SU-DHL-6 (cell line): ENCODE results near the gene SLC35B3.
"Not testable (repeated sequence)": the region's sequence is repeated elsewhere in the genome, so short reads cannot be mapped to it uniquely, and the experiment has no call there.

Source experiments
- H2AFZ ChIP-seq: fragments of 200-600 bp; sonication (generic); 2 replicates; pipeline ENCODE4 v1.6.1; 2014; ENCODE audit warnings: low read depth, mild to moderate bottlenecking, moderate library complexity, mixed read lengths, antibody characterized with exemption, low read length; ENCODE audit not compliant: severe bottlenecking
- H3F3A ChIP-seq: fragments of 200-600 bp; shearing (Covaris generic); 2 replicates; pipeline ENCODE4 v1.6.0; 2016; ENCODE audit warnings: antibody characterized with exemption, mild to moderate bottlenecking; ENCODE audit not compliant: insufficient read depth
- H3K27ac ChIP-seq: fragments of 200-600 bp; sonication (generic); 2 replicates; pipeline ENCODE4 v1.5.1; 2016; ENCODE audit warnings: low read depth, mild to moderate bottlenecking, low read length, moderate library complexity, mixed read lengths
- H3K27me3 ChIP-seq: fragments of 200-600 bp; sonication (generic), shearing (Covaris generic); 2 replicates; pipeline ENCODE4 v1.6.0; 2014; ENCODE audit warnings: mild to moderate bottlenecking, low read length
- H3K36me3 ChIP-seq: fragments of 200-600 bp; sonication (generic); 2 replicates; pipeline ENCODE4 v1.6.1; 2014; ENCODE audit warnings: mild to moderate bottlenecking, low read length, mixed read lengths
- H3K4me2 ChIP-seq: fragments of 300-600, 200-600 bp; shearing (Covaris generic), sonication (generic); 2 replicates; pipeline ENCODE4 v1.6.0; 2014; ENCODE audit warnings: low read length, low read depth, mild to moderate bottlenecking; ENCODE audit not compliant: poor library complexity, severe bottlenecking
- H3K4me3 ChIP-seq: fragments of 200-600 bp; sonication (generic); 2 replicates; pipeline ENCODE4 v1.5.1; 2014; ENCODE audit warnings: antibody characterized with exemption, low read length, mild to moderate bottlenecking, mixed read lengths; ENCODE audit not compliant: insufficient read depth, poor library complexity, severe bottlenecking
- H3K79me2 ChIP-seq: fragments of 200-600 bp; sonication (generic); 2 replicates; pipeline ENCODE4 v1.6.1; 2014; ENCODE audit warnings: mild to moderate bottlenecking, low read length, moderate library complexity; ENCODE audit not compliant: insufficient read depth
- H3K9ac ChIP-seq: fragments of 200-600 bp; sonication (generic); 2 replicates; pipeline ENCODE4 v1.7.0; 2014; ENCODE audit warnings: mild to moderate bottlenecking, low read length
- H3K9me2 ChIP-seq: fragments of 200-600 bp; sonication (generic); replicated peaks from 2 replicates; pipeline ENCODE4 v1.6.1; 2014; ENCODE audit warnings: low read length; ENCODE audit not compliant: insufficient read depth
- H3K9me3 ChIP-seq: fragments of 200-600 bp; sonication (generic); 2 replicates; pipeline ENCODE4 v1.6.1; 2014; ENCODE audit warnings: low read length, mixed read lengths; ENCODE audit not compliant: insufficient read depth
- H4K20me1 ChIP-seq: fragments of 200-600 bp; sonication (generic); 2 replicates; pipeline ENCODE4 v1.6.1; 2014; ENCODE audit warnings: low read depth, mild to moderate bottlenecking, antibody characterized with exemption, low read length, moderate library complexity, mixed read lengths
- CTCF ChIP-seq: fragments of 200-600 bp; sonication (generic); IDR thresholded peaks from one replicate; pipeline ENCODE4 v1.5.1; 2017; ENCODE audit warnings: antibody characterized with exemption, mild to moderate bottlenecking, low read length, moderate library complexity; ENCODE audit not compliant: insufficient read depth, poor library complexity, severe bottlenecking
- EZH2phosphoT487 ChIP-seq: fragments of 200-600 bp; sonication (generic), shearing (Covaris generic); conservative IDR thresholded peaks from 2 replicates; pipeline ENCODE4 v1.6.1; 2018; ENCODE audit warnings: mild to moderate bottlenecking, antibody characterized with exemption, low read length, moderate library complexity, mixed read lengths

Gene SLC35B3

GRCh38 chr6:8415913-8416312 lies 19.4 kb downstream of the SLC35B3 start:
- Histone ChIP-seq H3K9me3 (no peaks in the 10 kb centered on the region), H3F3A (no peaks in the 10 kb centered on the region), H3K36me3 (peaks cover 92% of the 10 kb centered on the region), H2AFZ (no peak overlapping the region), H3K4me3 (no peak overlapping the region), H3K79me2 (no peaks in the 10 kb centered on the region), H4K20me1 (no peaks in the 10 kb centered on the region), H3K9me2 (no peaks in the 10 kb centered on the region), H3K9ac (no peak overlapping the region), H3K27ac (no peak overlapping the region), H3K4me2 (no peak overlapping the region), H3K27me3 (no peaks in the 10 kb centered on the region)
- TF ChIP-seq EZH2phosphoT487: no peak
- no peak for TF ChIP-seq CTCF

GRCh38 chr6:8415280-8415679 lies 20.1 kb downstream of the SLC35B3 start:
- Histone ChIP-seq H3K4me2 (no peak overlapping the region), H3K27ac (no peak overlapping the region), H3F3A (no peaks in the 10 kb centered on the region), H4K20me1 (no peaks in the 10 kb centered on the region), H3K79me2 (no peaks in the 10 kb centered on the region), H3K27me3 (no peaks in the 10 kb centered on the region), H3K4me3 (no peak overlapping the region), H3K9ac (no peak overlapping the region), H3K9me2 (no peaks in the 10 kb centered on the region), H3K9me3 (no peaks in the 10 kb centered on the region), H3K36me3 (peaks cover 89% of the 10 kb centered on the region), H2AFZ (no peak overlapping the region)
- no peak for TF ChIP-seq CTCF
- TF ChIP-seq EZH2phosphoT487: no peak

- no peaks in the 10 kb centered on the region for H3K27me3 ChIP-seq
- H3K9me3 ChIP-seq: no peaks in the 10 kb centered on the region
- H2AFZ ChIP-seq: no peak overlapping the region
- no peaks in the 10 kb centered on the region for H3K9me2 ChIP-seq
- no peak overlapping the region for H3K9ac ChIP-seq
- H3K4me3 ChIP-seq: no peak overlapping the region
- H3K36me3 ChIP-seq: peaks cover 85% of the 10 kb centered on the region
- TF ChIP-seq EZH2phosphoT487: no peak
- no peak overlapping the region for H3K4me2 ChIP-seq
- H3K27ac ChIP-seq: no peak overlapping the region
- H3K79me2 ChIP-seq: no peaks in the 10 kb centered on the region
- H3F3A ChIP-seq: no peaks in the 10 kb centered on the region
- H4K20me1 ChIP-seq: no peaks in the 10 kb centered on the region
Observed at GRCh38 chr6:8414844-8415243, 20.5 kb downstream of the SLC35B3 start.

GRCh38 chr6:8405946-8406345 lies 29.4 kb downstream of the SLC35B3 start:
- not testable (repeated sequence) for H3K36me3 ChIP-seq, H3K9ac ChIP-seq, H3K9me3 ChIP-seq, H3K27ac ChIP-seq, H4K20me1 ChIP-seq, H3K9me2 ChIP-seq, H2AFZ ChIP-seq, H3K4me2 ChIP-seq, H3K4me3 ChIP-seq, H3K79me2 ChIP-seq, H3F3A ChIP-seq, H3K27me3 ChIP-seq
